Measurements from ENCODE around the gene COL8A1. TPM values are rescaled to one million over a fixed set of nuclear protein-coding genes. Genes with fewer than 3 reads are reported as not detected.

COL8A1 gene
- total RNA-seq, 1 experiment from 2014 or later, result 0.07 TPM

GRCh38 chr3:99645277-99646106 lies 7.1 kb downstream of the COL8A1 start:
- DNase-seq (ENCODE audit: low read depth, low spot score) (peak; percentile 18), ATAC-seq (peak; percentile 86)
- Histone ChIP-seq H3K4me2 (ENCODE audit: low read length) (no peak overlapping the region), H3K9ac (ENCODE audit: low read length) (no peak overlapping the region), H3K4me1 (ENCODE audit: control insufficient read depth in 1 of 2, insufficient read depth in 2 of 2, low read length in 2 of 2) (no peaks in the 10 kb centered on the region), H4K20me1 (ENCODE audit: insufficient read depth) (no peaks in the 10 kb centered on the region), H2AFZ (ENCODE audit: low read depth, low read length, poor library complexity, severe bottlenecking) (no peak overlapping the region), H3K79me2 (ENCODE audit: insufficient read depth, low read length) (no peaks in the 10 kb centered on the region), H3K9me3 (ENCODE audit: control insufficient read depth in 1 of 2, insufficient read depth in 1 of 2, low read depth in 1 of 2, low read length in 2 of 2) (no peaks in the 10 kb centered on the region), H3K9me2 (ENCODE audit: insufficient read depth) (no peaks in the 10 kb centered on the region), H3K27ac (ENCODE audit: low read depth, low read length) (no peak overlapping the region), H3K36me3 (ENCODE audit: control insufficient read depth in 1 of 2, insufficient read depth in 2 of 2, low read length in 2 of 2) (no peaks in the 10 kb centered on the region), H3K4me3 (replicated peaks in 1 of 2; ENCODE audit: low read depth in 1 of 2, low read length in 2 of 2) (no peak overlapping the region), H3K27me3 (ENCODE audit: insufficient read depth, low read length) (peaks cover 81% of the 10 kb centered on the region)
- POLR2A ChIA-PET, result no interaction called here
- CTCF ChIA-PET, result interaction anchor here (0.7 to 3.3 kb wide), 16 partner anchors 9 to 146 kb away, joined by 3 to 19 read pairs (median 4); no protein-coding TSS in a partner anchor
- BruUV-seq (replicated peaks), result no TSS peak
- intact Hi-C loops (cut with micrococcal nuclease), result loop anchor here (1.0 to 5.0 kb wide), 3 partner anchors 42 to 144 kb away; no protein-coding TSS in a partner anchor
- RAD21 ChIA-PET (ENCODE audit: low non-redundant PET in 1 of 2, low total read pairs in 2 of 2, uncharacterized antibody in 2 of 2, unreplicated experiment in 2 of 2), result no interaction called here
- TF ChIP-seq CTCF (IDR thresholded peaks at IDR 0.05 in 2 of 3, conservative IDR thresholded peaks at IDR 0.05 in 1 of 3; ENCODE audit: borderline replicate concordance in 1 of 3, insufficient read depth in 1 of 3, low read depth in 2 of 3, low read length in 2 of 3), result peak; percentile 78 to 95 (median 94)
- TF ChIP-seq RAD21 (IDR thresholded peaks at IDR 0.05; ENCODE audit: low read depth), result peak; percentile 37; the same call in 1 of the 2 replicates
- TF ChIP-seq SRF (IDR thresholded peaks at IDR 0.05; ENCODE audit: low read depth), result no peak
- TF ChIP-seq EZH2phosphoT487 (IDR thresholded peaks at IDR 0.05; ENCODE audit: borderline replicate concordance), result no peak
- TF ChIP-seq JUND (IDR thresholded peaks at IDR 0.05), result no peak

GRCh38 chr3:99646107-99646435 lies 7.7 kb downstream of the COL8A1 start:
- RAD21 ChIA-PET (ENCODE audit: low non-redundant PET in 1 of 2, low total read pairs in 2 of 2, uncharacterized antibody in 2 of 2, unreplicated experiment in 2 of 2), result no interaction called here
- CTCF ChIA-PET, result interaction anchor here (2.4 to 3.3 kb wide), 3 partner anchors 10 to 42 kb away, joined by 11 to 19 read pairs (median 15); no protein-coding TSS in a partner anchor
- BruUV-seq (replicated peaks), result no TSS peak

More at GRCh38 chr3:99646107-99646435, 7.7 kb downstream of the COL8A1 start:
- Histone ChIP-seq H2AFZ (ENCODE audit: low read depth, low read length, poor library complexity, severe bottlenecking) (no peak overlapping the region), H3K4me3 (replicated peaks in 1 of 2; ENCODE audit: low read depth in 1 of 2, low read length in 2 of 2) (no peak overlapping the region), H3K4me2 (ENCODE audit: low read length) (no peak overlapping the region), H3K9ac (ENCODE audit: low read length) (no peak overlapping the region), H3K27ac (ENCODE audit: low read depth, low read length) (no peak overlapping the region), H3K4me1 (ENCODE audit: control insufficient read depth in 1 of 2, insufficient read depth in 2 of 2, low read length in 2 of 2) (no peaks in the 10 kb centered on the region), H3K79me2 (ENCODE audit: insufficient read depth, low read length) (no peaks in the 10 kb centered on the region), H3K9me3 (ENCODE audit: control insufficient read depth in 1 of 2, insufficient read depth in 1 of 2, low read depth in 1 of 2, low read length in 2 of 2) (no peaks in the 10 kb centered on the region), H3K9me2 (ENCODE audit: insufficient read depth) (no peaks in the 10 kb centered on the region), H3K27me3 (ENCODE audit: insufficient read depth, low read length) (peaks cover 79% of the 10 kb centered on the region), H4K20me1 (ENCODE audit: insufficient read depth) (no peaks in the 10 kb centered on the region), H3K36me3 (ENCODE audit: control insufficient read depth in 1 of 2, insufficient read depth in 2 of 2, low read length in 2 of 2) (no peaks in the 10 kb centered on the region)
- intact Hi-C loops (cut with micrococcal nuclease), result loop anchor here (5.0 kb wide), 1 partner anchor 41 kb away; no protein-coding TSS in a partner anchor
- DNase-seq (ENCODE audit: low read depth, low spot score) (no peak), ATAC-seq (no peak)
- no peak for TF ChIP-seq POLR2A (IDR thresholded peaks at IDR 0.05; ENCODE audit: borderline replicate concordance, extremely low read depth, insufficient read depth, insufficient read length)
- TF ChIP-seq TCF7L2 (IDR thresholded peaks at IDR 0.05; ENCODE audit: borderline replicate concordance, extremely low read depth, insufficient read depth, insufficient read length), result no peak
- POLR2A ChIA-PET, result no interaction called here

Measured in HCT116 (cell line).